Glutamatergic neuron (in vitro differentiated cells): ENCODE results near the gene IFI16. TPM values are rescaled to one million over a fixed set of nuclear protein-coding genes. Genes with fewer than 3 reads are reported as not detected.
"Not testable (repeated sequence)": the region's sequence is repeated elsewhere in the genome, so short reads cannot be mapped to it uniquely, and the experiment has no call there.

Source experiments
- DNase-seq: peaks from one replicate; pipeline ENCODE4 v3.0.0; 2022
- H3K27ac Mint-ChIP-seq: one replicate; pipeline ENCODE4 v1.8.0; 2020; ENCODE audit warnings: mild to moderate bottlenecking, mixed read lengths, inconsistent platforms; ENCODE audit not compliant: unreplicated experiment
- H3K27me3 Mint-ChIP-seq: one replicate; pipeline ENCODE4 v1.8.0; 2020; ENCODE audit warnings: mild to moderate bottlenecking, moderate library complexity, mixed read lengths, inconsistent platforms; ENCODE audit not compliant: unreplicated experiment
- H3K36me3 Mint-ChIP-seq: one replicate; pipeline ENCODE4 v1.8.0; 2020; ENCODE audit warnings: mild to moderate bottlenecking, mixed read lengths, inconsistent platforms; ENCODE audit not compliant: unreplicated experiment
- H3K4me1 Mint-ChIP-seq: one replicate; pipeline ENCODE4 v1.8.0; 2020; ENCODE audit warnings: mild to moderate bottlenecking, low read depth, mixed read lengths, inconsistent platforms; ENCODE audit not compliant: unreplicated experiment
- H3K4me3 Mint-ChIP-seq: one replicate; pipeline ENCODE4 v1.8.0; 2020; ENCODE audit warnings: mild to moderate bottlenecking, mixed read lengths, inconsistent platforms; ENCODE audit not compliant: unreplicated experiment
- H3K9me3 Mint-ChIP-seq: one replicate; pipeline ENCODE4 v1.8.0; 2020; ENCODE audit warnings: mild to moderate bottlenecking, moderate library complexity, mixed read lengths, inconsistent platforms; ENCODE audit not compliant: unreplicated experiment
- CTCF ChIP-seq: fragments of 200-600 bp; sonication (generic); IDR thresholded peaks from one replicate; pipeline ENCODE4 v1.5.0; 2021; ENCODE audit not compliant: partially characterized antibody, unreplicated experiment
- total RNA-seq: library from RNA; stranded (reverse); fragmentation: NEBNext Ultra II Directional; extraction: Animal tissue kit (Norgen Biotek cat#: 25700); gene quantifications from one replicate; pipeline ENCODE4 v1.2.1, GENCODE V29; 2021; ENCODE audit not compliant: unreplicated experiment

The IFI16 gene
- total RNA-seq, 1 donor from 2014 or later: 0.86 TPM

GRCh38 chr1:159005676-159006075, 4.0 kb upstream of the IFI16 start:
- peak overlapping the region; percentile 26 for H3K27ac Mint-ChIP-seq
- DNase-seq: no peak
- no peaks in the 10 kb centered on the region for H3K36me3 Mint-ChIP-seq
- no peaks in the 10 kb centered on the region for H3K27me3 Mint-ChIP-seq
- H3K4me3 Mint-ChIP-seq: peak overlapping the region; percentile 34
- peaks cover 5% of the 10 kb centered on the region for H3K4me1 Mint-ChIP-seq
- no peaks in the 10 kb centered on the region for H3K9me3 Mint-ChIP-seq
- no peak for TF ChIP-seq CTCF

- not testable (repeated sequence) for H3K27ac Mint-ChIP-seq, H3K9me3 Mint-ChIP-seq, H3K27me3 Mint-ChIP-seq, H3K36me3 Mint-ChIP-seq, DNase-seq, H3K4me1 Mint-ChIP-seq
- H3K4me3 Mint-ChIP-seq: peak overlapping the region; percentile 34
Observed at GRCh38 chr1:159006210-159006807, 3.4 kb upstream of the IFI16 start.

DNA sequence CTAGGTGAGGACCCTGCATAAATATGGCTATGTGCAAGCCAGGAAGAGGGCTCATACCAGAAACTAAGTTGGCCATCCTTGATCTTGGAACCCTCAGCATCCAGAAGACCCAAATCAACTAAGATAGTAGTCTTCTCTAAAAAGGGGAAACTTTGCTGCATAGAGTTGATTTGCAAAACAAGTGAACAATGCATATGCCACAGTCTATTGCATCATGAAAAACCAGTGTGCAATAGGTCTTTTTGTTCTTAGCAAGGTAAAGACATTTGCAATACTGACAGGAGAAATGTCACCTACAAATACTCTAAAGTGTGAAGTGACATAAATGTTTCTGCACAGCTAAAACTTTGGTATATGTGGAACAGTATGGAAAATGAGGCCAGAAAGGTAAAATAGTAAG, 2.0 kb upstream of the IFI16 start:
- H3K9me3 Mint-ChIP-seq: no peaks in the 10 kb centered on the region
- no peak overlapping the region for H3K4me3 Mint-ChIP-seq
- no peak for DNase-seq
- no peaks in the 10 kb centered on the region for H3K27me3 Mint-ChIP-seq
- H3K27ac Mint-ChIP-seq: no peak overlapping the region
- peaks cover 4% of the 10 kb centered on the region for H3K4me1 Mint-ChIP-seq
- TF ChIP-seq CTCF: no peak
- H3K36me3 Mint-ChIP-seq: no peaks in the 10 kb centered on the region

DNA sequence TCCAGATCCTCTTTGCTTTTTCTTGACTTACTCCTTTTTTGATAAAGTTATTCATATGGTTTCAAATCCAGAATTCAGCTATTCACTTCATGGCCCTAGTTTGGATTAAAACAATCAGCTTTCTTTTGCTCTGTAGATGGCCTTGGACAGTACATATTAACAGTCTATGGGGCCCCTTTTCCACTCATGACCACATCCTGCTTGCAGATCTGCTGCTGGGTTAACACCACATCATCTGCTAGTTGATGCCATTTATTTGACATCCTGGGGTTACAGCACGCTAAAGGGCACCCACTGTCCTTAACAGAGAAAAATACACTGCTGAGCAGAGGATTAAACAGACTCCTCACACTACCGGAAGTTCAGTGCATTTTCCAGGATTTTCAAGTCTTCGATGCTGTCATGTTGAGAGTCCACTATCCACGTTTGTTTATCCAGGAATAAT, 941 bp upstream of the IFI16 start:
- no peaks in the 10 kb centered on the region for H3K36me3 Mint-ChIP-seq
- DNase-seq: no peak
- H3K4me1 Mint-ChIP-seq: peaks cover 4% of the 10 kb centered on the region
- no peaks in the 10 kb centered on the region for H3K9me3 Mint-ChIP-seq
- H3K27me3 Mint-ChIP-seq: no peaks in the 10 kb centered on the region
- no peak overlapping the region for H3K27ac Mint-ChIP-seq
- TF ChIP-seq CTCF: no peak
- no peak overlapping the region for H3K4me3 Mint-ChIP-seq

DNA sequence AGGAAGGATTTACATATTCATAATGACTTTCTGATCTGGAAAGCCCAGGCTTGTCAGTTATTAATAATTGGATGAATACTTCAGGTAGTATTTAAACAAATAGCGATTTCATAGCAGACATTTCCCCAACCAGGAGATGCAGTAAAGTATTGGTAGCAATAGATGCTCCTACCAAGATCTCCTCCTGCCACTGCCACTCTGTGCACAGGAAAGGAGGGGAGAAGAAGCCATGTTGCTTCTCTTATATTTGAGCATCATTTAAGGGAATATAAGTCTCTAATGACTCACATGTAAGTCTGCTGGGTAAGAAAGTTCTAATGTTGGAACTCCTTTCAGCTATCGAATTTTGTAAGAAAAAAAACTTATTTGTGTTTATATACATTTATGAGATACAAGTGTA, 420 bp upstream of the IFI16 start:
- H3K27me3 Mint-ChIP-seq: no peaks in the 10 kb centered on the region
- no peak for TF ChIP-seq CTCF
- peaks cover 4% of the 10 kb centered on the region for H3K4me1 Mint-ChIP-seq
- no peak overlapping the region for H3K27ac Mint-ChIP-seq
- H3K36me3 Mint-ChIP-seq: no peaks in the 10 kb centered on the region
- DNase-seq: no peak
- H3K4me3 Mint-ChIP-seq: no peak overlapping the region
- H3K9me3 Mint-ChIP-seq: no peaks in the 10 kb centered on the region
